ENCODE results near the gene MTMR10. TPM values are rescaled to one million over a fixed set of nuclear protein-coding genes. Genes with fewer than 3 reads are reported as not detected.

MTMR10 gene
- total RNA-seq, 2 donors from 2014 or later = 13.9 to 44.7 TPM

- peaks cover 9% of the 10 kb centered on the region in 2 donors for H3K4me1 ChIP-seq (ENCODE audit: control insufficient read depth in 1 of 2, low read depth in 2 of 2)
- no peaks in the 10 kb centered on the region for H3K27me3 ChIP-seq (replicated peaks; ENCODE audit: insufficient read depth)
- TF ChIP-seq CTCF (IDR thresholded peaks at IDR 0.05) = no peak
- H3K4me3 ChIP-seq = no peak overlapping the region
- no peak for ATAC-seq (ENCODE audit: insufficient number of reproducible peaks, low FRiP score, low read depth)
- H3K9me3 ChIP-seq = no peaks in the 10 kb centered on the region
- H3K36me3 ChIP-seq = no peaks in the 10 kb centered on the region
- no peak overlapping the region for H3K27ac ChIP-seq
- DNase-seq (ENCODE audit: low spot score) = no peak
Observed at GRCh38 chr15:31025996-31026395, 34.6 kb upstream of the MTMR10 start.

DNA sequence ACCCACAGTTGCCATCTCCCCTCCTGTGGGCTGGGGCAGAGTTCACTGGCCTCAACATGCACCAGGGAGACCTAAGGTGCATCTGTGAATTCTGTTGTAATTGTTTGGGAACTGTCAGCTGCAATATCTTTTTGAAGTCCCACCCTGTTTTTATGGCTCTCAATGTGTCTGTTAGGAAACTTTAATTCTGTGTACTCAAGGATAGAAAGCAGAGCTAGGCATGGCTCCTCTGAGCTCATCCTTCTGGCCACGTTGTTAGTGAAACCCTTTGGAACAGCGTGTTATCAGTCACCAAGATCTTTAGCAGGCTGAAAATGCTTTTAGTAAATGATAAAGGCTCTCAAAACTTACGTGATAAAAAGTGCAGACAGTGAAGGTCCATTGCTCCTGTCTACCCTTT is 33.6 kb upstream of the MTMR10 start:
- DNase-seq (ENCODE audit: low spot score) (no peak), ATAC-seq (ENCODE audit: insufficient number of reproducible peaks, low FRiP score, low read depth) (no peak)
- Histone ChIP-seq H3K27me3 (replicated peaks; ENCODE audit: insufficient read depth) (no peaks in the 10 kb centered on the region), H3K36me3 (no peaks in the 10 kb centered on the region), H3K4me3 (no peak overlapping the region), H3K4me1 (ENCODE audit: control insufficient read depth in 1 of 2, low read depth in 2 of 2) (peaks cover 9% of the 10 kb centered on the region in 2 donors), H3K9me3 (no peaks in the 10 kb centered on the region), H3K27ac (no peak overlapping the region)
- TF ChIP-seq CTCF (IDR thresholded peaks at IDR 0.05) = no peak

GRCh38 chr15:31024330-31024729 is 32.9 kb upstream of the MTMR10 start:
- peaks cover 9% of the 10 kb centered on the region in 2 donors for H3K4me1 ChIP-seq (ENCODE audit: control insufficient read depth in 1 of 2, low read depth in 2 of 2)
- no peak for TF ChIP-seq CTCF (IDR thresholded peaks at IDR 0.05)
- ATAC-seq (ENCODE audit: insufficient number of reproducible peaks, low FRiP score, low read depth) (no peak), DNase-seq (ENCODE audit: low spot score) (no peak)
- H3K4me3 ChIP-seq = no peak overlapping the region
- H3K9me3 ChIP-seq = no peaks in the 10 kb centered on the region
- no peaks in the 10 kb centered on the region for H3K36me3 ChIP-seq
- no peak overlapping the region for H3K27ac ChIP-seq
- H3K27me3 ChIP-seq (replicated peaks; ENCODE audit: insufficient read depth) = no peaks in the 10 kb centered on the region

- DNase-seq (ENCODE audit: low spot score) (no peak), ATAC-seq (ENCODE audit: insufficient number of reproducible peaks, low FRiP score, low read depth) (no peak)
- Histone ChIP-seq H3K4me3 (no peak overlapping the region), H3K9me3 (no peaks in the 10 kb centered on the region), H3K27ac (no peak overlapping the region), H3K36me3 (no peaks in the 10 kb centered on the region), H3K27me3 (replicated peaks; ENCODE audit: insufficient read depth) (no peaks in the 10 kb centered on the region), H3K4me1 (ENCODE audit: control insufficient read depth in 1 of 2, low read depth in 2 of 2) (peaks cover 9% of the 10 kb centered on the region in 2 donors)
- TF ChIP-seq CTCF (IDR thresholded peaks at IDR 0.05) = no peak
Observed at GRCh38 chr15:31023841-31024240, 32.4 kb upstream of the MTMR10 start.

GRCh38 chr15:31021067-31021665 is 29.7 kb upstream of the MTMR10 start:
- no peaks in the 10 kb centered on the region for H3K27me3 ChIP-seq (replicated peaks; ENCODE audit: insufficient read depth)
- DNase-seq (ENCODE audit: low spot score) = no peak
- peaks cover 9% of the 10 kb centered on the region in 2 donors for H3K4me1 ChIP-seq (ENCODE audit: control insufficient read depth in 1 of 2, low read depth in 2 of 2)
- no peaks in the 10 kb centered on the region for H3K9me3 ChIP-seq
- no peak for TF ChIP-seq CTCF (IDR thresholded peaks at IDR 0.05)
- H3K36me3 ChIP-seq = no peaks in the 10 kb centered on the region
- no peak for ATAC-seq (ENCODE audit: insufficient number of reproducible peaks, low FRiP score, low read depth)
- no peak overlapping the region for H3K27ac ChIP-seq
- H3K4me3 ChIP-seq = no peak overlapping the region
